ENCODE results near the gene TMEM229B.

The TMEM229B gene

GRCh38 chr14:67497716-67498115 is 9.2 kb upstream of the TMEM229B start:
- no peak overlapping the region for H3K4me3 ChIP-seq (ENCODE audit: low read depth, low read length)
- no peak for TF ChIP-seq CTCF (IDR thresholded peaks at IDR 0.05; ENCODE audit: borderline replicate concordance, insufficient read depth, low read depth, low read length)

- H3K4me3 ChIP-seq (ENCODE audit: low read depth, low read length), result no peak overlapping the region
- TF ChIP-seq CTCF (IDR thresholded peaks at IDR 0.05; ENCODE audit: borderline replicate concordance, insufficient read depth, low read depth, low read length), result no peak
Measured at GRCh38 chr14:67497216-67497615, 8.7 kb upstream of the TMEM229B start.

GRCh38 chr14:67495827-67496226 is 7.3 kb upstream of the TMEM229B start:
- H3K4me3 ChIP-seq (ENCODE audit: low read depth, low read length), result no peak overlapping the region
- no peak for TF ChIP-seq CTCF (IDR thresholded peaks at IDR 0.05; ENCODE audit: borderline replicate concordance, insufficient read depth, low read depth, low read length)

- TF ChIP-seq CTCF (IDR thresholded peaks at IDR 0.05; ENCODE audit: borderline replicate concordance, insufficient read depth, low read depth, low read length), result no peak
- H3K4me3 ChIP-seq (ENCODE audit: low read depth, low read length), result no peak overlapping the region
Measured at GRCh38 chr14:67493092-67493717, 4.7 kb upstream of the TMEM229B start.

GRCh38 chr14:67492538-67492937 is 4.0 kb upstream of the TMEM229B start:
- no peak for TF ChIP-seq CTCF (IDR thresholded peaks at IDR 0.05; ENCODE audit: borderline replicate concordance, insufficient read depth, low read depth, low read length)
- H3K4me3 ChIP-seq (ENCODE audit: low read depth, low read length), result no peak overlapping the region

- H3K4me3 ChIP-seq (ENCODE audit: low read depth, low read length), result no peak overlapping the region
- no peak for TF ChIP-seq CTCF (IDR thresholded peaks at IDR 0.05; ENCODE audit: borderline replicate concordance, insufficient read depth, low read depth, low read length)
Measured at GRCh38 chr14:67491741-67492507, 3.4 kb upstream of the TMEM229B start.

GRCh38 chr14:67491285-67491684 is 2.8 kb upstream of the TMEM229B start:
- H3K4me3 ChIP-seq (ENCODE audit: low read depth, low read length), result no peak overlapping the region
- no peak for TF ChIP-seq CTCF (IDR thresholded peaks at IDR 0.05; ENCODE audit: borderline replicate concordance, insufficient read depth, low read depth, low read length)
